HepG2 (cell line): ENCODE measurements around the gene CISH. TPM values are rescaled to one million over a fixed set of nuclear protein-coding genes. Genes with fewer than 3 reads are reported as not detected.

Experiments used
- AKNA ChIP-seq: sonication (generic); formaldehyde crosslinking; IDR thresholded peaks from 2 replicates; pipeline ENCODE4 v1.4.0; 2020; ENCODE audit warnings: missing genetic modification reagents, borderline replicate concordance
- HBP1 ChIP-seq: IDR thresholded peaks from 2 replicates; pipeline ENCODE4 v1.6.1; 2016; ENCODE audit warnings: low read depth, control low read depth
- KLF15 ChIP-seq: sonication (generic); formaldehyde crosslinking; IDR thresholded peaks from 2 replicates; pipeline ENCODE4 v1.8.1; 2023; ENCODE audit warnings: borderline replicate concordance, mild to moderate bottlenecking, inconsistent platforms, missing genetic modification reagents, mixed read lengths
- MED8 ChIP-seq: sonication (generic); formaldehyde crosslinking; IDR thresholded peaks from 2 replicates; pipeline ENCODE4 v1.8.1; 2023; ENCODE audit warnings: mild to moderate bottlenecking, missing genetic modification reagents; ENCODE audit not compliant: insufficient replicate concordance
- RXRB ChIP-seq: IDR thresholded peaks from 2 replicates; pipeline ENCODE4 v1.6.1; 2016; ENCODE audit warnings: borderline replicate concordance, missing genetic modification reagents, missing compliant biosample characterization
- SMAD3 ChIP-seq: sonication (generic); formaldehyde crosslinking; IDR thresholded peaks from 2 replicates; pipeline ENCODE4 v1.4.0; 2020; ENCODE audit warnings: missing genetic modification reagents
- ZNF510 ChIP-seq: sonication (generic); formaldehyde crosslinking; IDR thresholded peaks from 2 replicates; pipeline ENCODE4 v1.4.0; 2020; ENCODE audit warnings: low read depth, mild to moderate bottlenecking, missing genetic modification reagents
- polyA plus RNA-seq, 8 experiments: library from polyadenylated mRNA; depleted of rRNA in 3 of 8; stranded (reverse) in 7 of 8; unstranded in 1 of 8; fragments of >200 nt; fragmentation: Illumina TruSeq in 4 of 8; extraction: Trizol in 4 of 8; gene quantifications; 2 replicates each; pipeline versions ENCODE4 v1.2.1 to v1.2.3, GENCODE V29; 2011 to 2016; ENCODE audit warnings: low read depth in 4 of 8, missing spikeins in 1 of 8, mixed read lengths in 1 of 8; ENCODE audit not compliant: insufficient read depth in 1 of 8
- total RNA-seq, 5 experiments: library from RNA; depleted of rRNA; stranded (reverse); fragments of >200 nt; fragmentation: Illumina TruSeq; extraction: Trizol; gene quantifications; 2 replicates each; pipeline ENCODE4 v1.2.3, GENCODE V29; 2016; ENCODE audit warnings: low read depth in 1 of 5
- TF ChIP-seq, protein P1 (sequence below): sonication (generic); formaldehyde crosslinking; IDR thresholded peaks from 2 replicates; pipeline ENCODE4 v1.5.0; 2020; ENCODE audit warnings: mild to moderate bottlenecking, missing genetic modification reagents
- TF ChIP-seq, protein P2 (sequence below): IDR thresholded peaks from 2 replicates; pipeline ENCODE4 v1.6.1; 2016; ENCODE audit warnings: missing biosample characterization, missing genetic modification reagents, low read depth
- TF ChIP-seq, protein P3 (sequence below): sonication (generic); formaldehyde crosslinking; IDR thresholded peaks from 2 replicates; pipeline ENCODE4 v1.4.0; 2020; ENCODE audit warnings: mild to moderate bottlenecking, missing genetic modification reagents, borderline replicate concordance
- TF ChIP-seq, protein P4 (sequence below): sonication (generic); formaldehyde crosslinking; IDR thresholded peaks from 2 replicates; pipeline ENCODE4 v1.4.0; 2020; ENCODE audit warnings: missing genetic modification reagents

Gene CISH
- total and polyA plus RNA-seq, 2 of the 13 experiments (the other 11 are each of a cell fraction or from before 2014, with no cell fraction given) = 0.91 to 1.5 TPM

DNA sequence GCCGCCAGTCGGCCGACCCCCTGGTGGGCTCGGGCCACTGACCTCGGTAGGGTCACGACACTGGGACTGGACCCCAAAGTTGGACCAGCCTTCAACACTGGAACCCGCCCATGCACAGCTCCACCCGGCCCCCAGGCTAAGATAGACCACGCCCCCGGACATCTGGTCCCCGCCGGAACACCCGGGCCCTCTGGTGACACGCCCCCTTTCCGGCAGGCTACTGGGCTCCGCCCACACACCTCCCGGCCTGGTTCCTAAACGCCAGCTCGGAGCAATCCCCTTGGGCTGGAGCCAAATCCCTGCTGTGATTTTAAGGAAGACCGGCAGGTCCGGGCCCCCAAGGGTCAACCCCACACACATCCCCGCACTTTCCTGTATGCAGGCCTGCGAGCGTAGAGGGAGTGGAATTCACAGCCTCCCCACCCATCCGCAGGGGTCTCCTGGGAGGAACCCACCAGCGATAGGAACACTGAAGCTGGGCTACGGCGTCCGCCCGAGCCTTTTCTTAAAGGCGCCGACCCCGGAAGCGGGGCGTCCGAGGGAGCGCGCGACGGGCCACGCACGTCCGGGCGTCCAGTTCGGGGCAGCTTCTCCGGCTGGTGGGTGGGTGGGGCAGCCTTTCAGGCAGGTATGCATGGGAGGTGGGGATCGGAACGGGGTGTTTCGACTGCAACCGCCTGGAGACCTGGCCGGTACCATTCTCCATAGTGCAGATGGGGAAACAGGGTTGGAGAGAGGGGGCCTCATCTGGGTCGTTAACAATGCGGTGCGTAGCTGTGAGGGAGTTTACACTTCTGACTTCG lies 42.4 kb downstream of the CISH start, which contains the start of gene HEMK1 (continued):
- TF ChIP-seq, protein P1, sequence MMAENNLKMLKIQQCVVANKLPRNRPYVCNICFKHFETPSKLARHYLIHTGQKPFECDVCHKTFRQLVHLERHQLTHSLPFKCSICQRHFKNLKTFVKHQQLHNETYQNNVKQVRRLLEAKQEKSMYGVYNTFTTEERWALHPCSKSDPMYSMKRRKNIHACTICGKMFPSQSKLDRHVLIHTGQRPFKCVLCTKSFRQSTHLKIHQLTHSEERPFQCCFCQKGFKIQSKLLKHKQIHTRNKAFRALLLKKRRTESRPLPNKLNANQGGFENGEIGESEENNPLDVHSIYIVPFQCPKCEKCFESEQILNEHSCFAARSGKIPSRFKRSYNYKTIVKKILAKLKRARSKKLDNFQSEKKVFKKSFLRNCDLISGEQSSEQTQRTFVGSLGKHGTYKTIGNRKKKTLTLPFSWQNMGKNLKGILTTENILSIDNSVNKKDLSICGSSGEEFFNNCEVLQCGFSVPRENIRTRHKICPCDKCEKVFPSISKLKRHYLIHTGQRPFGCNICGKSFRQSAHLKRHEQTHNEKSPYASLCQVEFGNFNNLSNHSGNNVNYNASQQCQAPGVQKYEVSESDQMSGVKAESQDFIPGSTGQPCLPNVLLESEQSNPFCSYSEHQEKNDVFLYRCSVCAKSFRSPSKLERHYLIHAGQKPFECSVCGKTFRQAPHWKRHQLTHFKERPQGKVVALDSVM (CRISPR knock-in tag) = peak; percentile 57; the same call in 1 of the 2 replicates
- TF ChIP-seq KLF15 (CRISPR knock-in tag) = no peak
- no peak for TF ChIP-seq AKNA
- TF ChIP-seq MED8 = peak; percentile 83
- TF ChIP-seq RXRB = peak; percentile 68; the same call in 1 of the 2 replicates
- peak; percentile 85; the same call in 1 of the 2 replicates for TF ChIP-seq HBP1 (CRISPR knock-in tag)
- TF ChIP-seq, protein P2, sequence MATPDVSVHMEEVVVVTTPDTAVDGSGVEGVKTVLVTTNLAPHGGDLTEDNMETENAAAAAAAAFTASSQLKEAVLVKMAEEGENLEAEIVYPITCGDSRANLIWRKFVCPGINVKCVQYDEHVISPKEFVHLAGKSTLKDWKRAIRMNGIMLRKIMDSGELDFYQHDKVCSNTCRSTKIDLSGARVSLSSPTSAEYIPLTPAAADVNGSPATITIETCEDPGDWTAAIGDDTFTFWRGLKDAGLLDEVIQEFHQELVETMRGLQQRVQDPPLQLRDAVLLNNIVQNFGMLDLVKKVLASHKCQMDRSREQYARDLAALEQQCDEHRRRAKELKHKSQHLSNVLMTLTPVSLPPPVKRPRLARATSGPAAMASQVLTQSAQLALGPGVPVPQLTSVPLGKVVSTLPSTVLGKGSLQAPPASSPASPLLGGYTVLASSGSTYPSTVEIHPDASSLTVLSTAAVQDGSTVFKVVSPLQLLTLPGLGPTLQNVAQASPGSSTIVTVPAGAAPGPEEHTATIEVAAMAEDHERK (CRISPR knock-in tag) = peak; percentile 61; the same call in 1 of the 2 replicates
- TF ChIP-seq SMAD3 (CRISPR knock-in tag) = peak; percentile 80; the same call in 1 of the 2 replicates
- TF ChIP-seq, protein P3, sequence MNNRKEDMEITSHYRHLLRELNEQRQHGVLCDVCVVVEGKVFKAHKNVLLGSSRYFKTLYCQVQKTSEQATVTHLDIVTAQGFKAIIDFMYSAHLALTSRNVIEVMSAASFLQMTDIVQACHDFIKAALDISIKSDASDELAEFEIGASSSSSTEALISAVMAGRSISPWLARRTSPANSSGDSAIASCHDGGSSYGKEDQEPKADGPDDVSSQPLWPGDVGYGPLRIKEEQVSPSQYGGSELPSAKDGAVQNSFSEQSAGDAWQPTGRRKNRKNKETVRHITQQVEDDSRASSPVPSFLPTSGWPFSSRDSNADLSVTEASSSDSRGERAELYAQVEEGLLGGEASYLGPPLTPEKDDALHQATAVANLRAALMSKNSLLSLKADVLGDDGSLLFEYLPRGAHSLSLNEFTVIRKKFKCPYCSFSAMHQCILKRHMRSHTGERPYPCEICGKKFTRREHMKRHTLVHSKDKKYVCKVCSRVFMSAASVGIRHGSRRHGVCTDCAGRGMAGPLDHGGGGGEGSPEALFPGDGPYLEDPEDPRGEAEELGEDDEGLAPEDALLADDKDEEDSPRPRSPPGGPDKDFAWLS (CRISPR knock-in tag) = 0 out of 2 replicates have a peak, but pooled peaks have one; percentile 72
- TF ChIP-seq ZNF510 (CRISPR knock-in tag) = 0 out of 2 replicates have a peak, but pooled peaks have one; percentile 62
- TF ChIP-seq, protein P4, sequence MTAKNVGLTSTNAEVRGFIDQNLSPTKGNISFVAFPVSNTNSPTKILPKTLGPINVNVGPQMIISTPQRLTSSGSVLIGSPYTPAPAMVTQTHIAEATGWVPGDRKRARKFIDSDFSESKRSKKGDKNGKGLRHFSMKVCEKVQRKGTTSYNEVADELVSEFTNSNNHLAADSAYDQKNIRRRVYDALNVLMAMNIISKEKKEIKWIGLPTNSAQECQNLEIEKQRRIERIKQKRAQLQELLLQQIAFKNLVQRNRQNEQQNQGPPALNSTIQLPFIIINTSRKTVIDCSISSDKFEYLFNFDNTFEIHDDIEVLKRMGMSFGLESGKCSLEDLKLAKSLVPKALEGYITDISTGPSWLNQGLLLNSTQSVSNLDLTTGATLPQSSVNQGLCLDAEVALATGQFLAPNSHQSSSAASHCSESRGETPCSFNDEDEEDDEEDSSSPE (CRISPR knock-in tag) = peak; percentile 55; the same call in 1 of the 2 replicates
